HG02870 (cell line): Measurements from ENCODE around the gene CACTIN.
"Not testable (repeated sequence)": the region's sequence is repeated elsewhere in the genome, so short reads cannot be mapped to it uniquely, and the experiment has no call there.

ENCODE experiments used
- ATAC-seq: cut with Tn5 transposase; IDR thresholded peaks from one replicate; pipeline ENCODE4 v1.9.1; 2021; ENCODE audit warnings: mild to moderate bottlenecking, moderate library complexity; ENCODE audit not compliant: unreplicated experiment

CACTIN gene

GRCh38 chr19:3628766-3629165 lies 2.2 kb upstream of the CACTIN start:
- ATAC-seq = not testable (repeated sequence)

DNA sequence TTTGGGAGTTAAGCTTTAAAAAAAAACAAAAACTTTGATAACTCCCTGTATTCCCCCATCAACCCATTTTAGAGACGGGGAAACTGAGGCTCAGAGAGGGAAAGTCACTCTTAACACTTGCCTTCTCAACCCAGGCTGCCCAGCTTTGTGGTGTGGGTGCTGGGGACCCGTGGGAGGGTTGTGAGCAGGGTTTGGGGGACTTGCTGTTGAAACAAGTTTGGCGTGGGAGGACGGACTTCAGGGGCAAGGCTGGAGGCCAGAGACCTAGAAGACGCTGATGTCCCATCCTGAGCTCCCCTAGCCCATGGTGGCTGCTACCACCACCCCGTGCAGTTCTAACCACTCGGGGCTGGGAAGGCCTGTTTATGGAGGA lies 747 bp upstream of the CACTIN start:
- ATAC-seq = no peak

- peak; percentile 7 for ATAC-seq
Observed at GRCh38 chr19:3625996-3626472, 556 bp downstream of the CACTIN start.

- ATAC-seq = no peak
Observed at GRCh38 chr19:3623716-3624115, 2.9 kb downstream of the CACTIN start.

- no peak for ATAC-seq
Observed at GRCh38 chr19:3622224-3622623, 4.4 kb downstream of the CACTIN start.

- no peak for ATAC-seq
Observed at GRCh38 chr19:3621689-3622088, 4.9 kb downstream of the CACTIN start.

DNA sequence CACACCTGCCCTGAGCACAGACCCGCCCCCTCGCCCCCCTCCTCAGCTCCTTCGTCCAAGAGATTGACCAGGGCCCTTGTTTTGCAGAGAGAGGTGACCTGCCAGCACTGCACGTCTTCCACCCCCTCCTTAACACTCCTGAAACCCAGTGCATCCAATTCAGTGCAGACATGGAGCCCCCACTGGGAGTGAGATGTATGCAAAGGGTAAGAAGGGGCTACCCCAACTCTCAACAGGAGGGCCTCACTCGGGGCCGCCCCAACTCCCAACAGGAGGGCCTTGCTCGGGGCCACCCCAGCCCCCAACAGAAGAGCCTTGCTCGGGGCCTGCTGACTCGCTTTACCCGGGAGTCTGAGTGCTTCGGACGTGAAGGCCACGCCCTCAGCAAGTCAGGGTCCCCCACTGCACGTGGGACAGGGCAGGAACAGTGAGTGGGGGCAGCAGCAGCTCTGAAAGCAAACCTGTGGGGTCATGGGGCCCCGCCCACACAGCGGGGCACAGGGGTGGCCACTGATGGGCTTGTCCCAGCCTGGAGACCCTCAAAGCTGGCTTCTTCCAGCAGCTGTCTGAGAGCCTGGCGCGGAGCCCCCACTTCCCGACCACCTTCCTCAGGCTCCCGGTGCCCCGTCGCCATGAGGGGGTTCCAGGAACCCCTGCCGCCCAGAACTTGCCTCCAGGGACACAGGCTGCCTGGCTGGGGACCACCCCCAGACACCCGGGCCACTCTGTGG lies 5.6 kb downstream of the CACTIN start:
- no peak for ATAC-seq

DNA sequence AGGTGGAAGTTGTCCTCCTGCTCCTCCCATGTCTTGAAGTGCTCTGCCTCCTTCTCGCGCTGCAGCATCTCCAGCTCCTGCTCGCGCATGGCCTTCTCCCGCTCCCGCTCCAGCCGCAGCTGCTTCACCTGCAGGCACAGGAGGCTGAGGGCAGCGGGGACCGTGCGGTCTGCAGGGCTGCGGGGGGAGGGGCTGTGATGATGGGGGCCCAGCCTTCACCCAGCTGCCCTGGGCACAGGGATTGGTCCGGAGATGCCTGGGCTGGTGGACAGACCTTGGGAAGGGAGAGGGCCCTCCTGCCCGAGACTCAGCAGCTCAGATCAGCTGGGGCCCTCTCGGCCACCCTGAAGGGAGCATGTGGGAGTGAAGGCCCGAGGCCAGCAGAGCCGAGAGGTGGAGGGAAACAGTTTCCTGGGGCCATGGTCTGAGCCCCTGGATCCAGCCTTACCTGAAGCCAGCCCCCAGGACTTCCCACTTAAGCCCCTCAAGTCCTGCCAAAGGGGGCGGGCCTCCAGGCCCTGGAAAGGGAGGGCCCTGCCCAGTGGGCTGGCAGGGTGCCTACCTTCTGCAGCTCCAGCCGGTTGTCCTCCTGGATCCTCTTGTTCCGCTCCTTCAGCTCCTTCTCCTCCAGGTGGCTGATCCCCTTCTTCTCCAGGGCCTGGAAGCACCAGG lies 6.3 kb downstream of the CACTIN start:
- no peak for ATAC-seq

DNA sequence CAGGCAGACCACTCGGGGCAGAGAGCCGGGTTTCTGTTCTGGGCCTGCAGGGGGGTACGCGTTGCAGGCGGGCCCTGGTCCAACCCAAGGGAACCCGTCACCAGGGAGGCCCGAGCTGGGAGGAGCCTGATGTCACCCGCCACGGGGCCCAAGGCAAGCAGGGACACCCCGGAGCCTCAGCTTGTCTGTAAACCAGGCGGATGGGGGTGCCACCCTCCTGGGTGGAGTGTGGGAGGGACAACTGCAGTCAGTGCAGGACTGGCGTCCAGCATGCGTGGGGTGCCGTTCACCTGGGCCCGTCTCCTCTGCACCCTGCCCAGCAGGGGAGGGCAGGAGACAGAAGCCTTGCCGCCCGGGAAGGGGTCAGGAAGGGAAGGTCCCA lies 7.0 kb downstream of the CACTIN start:
- ATAC-seq = no peak

DNA sequence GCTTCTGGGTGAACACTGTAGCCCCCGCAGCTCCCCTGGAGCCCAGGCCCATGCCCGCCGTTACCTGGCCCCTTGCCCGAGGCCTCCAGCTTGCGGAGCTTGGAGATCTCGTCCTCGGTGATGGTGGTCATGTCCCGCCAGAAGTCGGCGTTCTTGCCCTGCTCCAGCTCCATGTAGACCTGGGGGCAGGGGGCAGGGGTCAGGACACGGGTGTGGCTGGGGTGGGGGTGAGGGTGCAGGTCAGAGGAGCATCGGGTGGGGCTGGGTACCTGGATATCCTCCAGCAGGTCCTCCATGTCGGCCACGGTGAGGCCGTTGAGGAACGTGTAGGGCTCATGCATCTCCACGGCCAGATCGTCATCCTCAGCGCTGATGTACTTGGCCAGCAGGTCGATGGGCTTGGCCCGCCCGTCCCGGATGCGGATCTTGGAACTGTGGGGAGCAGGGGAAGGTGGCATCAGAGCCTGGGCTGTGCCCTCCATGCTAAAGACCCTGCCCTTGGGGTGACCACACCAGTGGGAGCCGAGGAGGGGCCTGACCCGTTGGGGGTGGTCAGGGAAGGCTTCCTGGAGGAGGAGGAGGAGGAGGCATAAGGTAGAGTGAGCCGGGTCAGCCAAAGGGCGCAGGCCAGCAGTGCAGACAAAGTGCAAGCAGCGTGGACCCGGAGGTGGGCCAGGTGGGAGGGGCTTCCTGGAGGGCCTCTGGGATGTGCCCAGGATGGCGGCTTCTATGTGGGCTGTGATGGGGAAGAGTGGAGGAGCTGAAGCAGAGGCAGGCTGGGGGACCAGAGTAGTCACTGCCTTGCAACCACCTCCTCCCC lies 7.6 kb downstream of the CACTIN start:
- no peak for ATAC-seq

DNA sequence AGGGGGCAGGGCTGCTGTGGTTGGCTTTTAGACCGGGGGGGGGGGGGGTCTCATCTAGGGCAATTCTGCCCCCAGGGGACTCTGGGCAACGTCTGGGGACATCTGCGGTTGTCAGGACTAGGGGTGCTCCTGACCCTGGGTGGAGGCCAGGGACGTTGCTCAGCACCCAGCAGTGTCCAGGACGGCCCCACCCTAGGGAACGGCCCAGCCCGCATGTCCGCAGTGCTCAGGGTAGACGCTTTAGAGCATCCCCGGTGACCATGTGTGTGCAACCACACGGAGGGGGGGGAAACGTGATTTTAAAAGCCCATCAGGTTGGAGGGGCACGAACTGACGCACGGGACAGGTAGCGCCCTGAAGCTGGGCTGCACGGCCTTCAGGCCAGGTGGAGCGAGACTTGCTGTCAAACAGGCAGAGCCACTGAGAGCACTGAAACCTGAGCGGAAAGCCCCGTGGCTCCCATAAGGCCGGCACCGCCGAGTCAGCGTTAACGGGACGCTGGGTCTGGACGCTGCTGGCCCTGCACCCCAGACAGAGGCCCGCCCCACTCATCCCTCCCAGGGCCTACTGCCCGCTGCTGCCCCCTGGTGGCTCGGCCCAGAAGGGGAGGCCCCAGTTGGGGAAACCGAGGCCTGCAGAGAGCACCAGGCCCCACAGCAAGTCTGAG lies 8.3 kb downstream of the CACTIN start:
- ATAC-seq = no peak

DNA sequence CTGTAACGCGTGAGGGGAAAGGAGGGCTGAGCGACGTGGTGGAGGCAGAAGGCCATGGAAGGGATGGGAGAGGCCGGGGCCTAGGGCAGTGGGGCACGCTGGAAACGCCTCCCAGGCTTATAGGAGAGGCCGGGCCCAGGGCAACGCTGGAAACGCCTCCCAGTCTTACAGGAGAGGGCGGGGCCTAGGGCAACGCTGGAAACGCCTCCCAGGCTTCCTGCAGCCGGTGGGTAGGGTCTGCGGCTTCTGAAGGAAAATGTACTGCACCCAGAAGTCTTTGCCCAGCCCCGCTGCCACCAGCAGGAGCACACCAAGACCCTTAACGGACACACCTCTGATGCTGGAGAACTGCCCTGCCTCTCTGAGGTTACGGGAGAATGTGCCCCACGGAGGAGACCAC lies 9.1 kb downstream of the CACTIN start:
- ATAC-seq = no peak

DNA sequence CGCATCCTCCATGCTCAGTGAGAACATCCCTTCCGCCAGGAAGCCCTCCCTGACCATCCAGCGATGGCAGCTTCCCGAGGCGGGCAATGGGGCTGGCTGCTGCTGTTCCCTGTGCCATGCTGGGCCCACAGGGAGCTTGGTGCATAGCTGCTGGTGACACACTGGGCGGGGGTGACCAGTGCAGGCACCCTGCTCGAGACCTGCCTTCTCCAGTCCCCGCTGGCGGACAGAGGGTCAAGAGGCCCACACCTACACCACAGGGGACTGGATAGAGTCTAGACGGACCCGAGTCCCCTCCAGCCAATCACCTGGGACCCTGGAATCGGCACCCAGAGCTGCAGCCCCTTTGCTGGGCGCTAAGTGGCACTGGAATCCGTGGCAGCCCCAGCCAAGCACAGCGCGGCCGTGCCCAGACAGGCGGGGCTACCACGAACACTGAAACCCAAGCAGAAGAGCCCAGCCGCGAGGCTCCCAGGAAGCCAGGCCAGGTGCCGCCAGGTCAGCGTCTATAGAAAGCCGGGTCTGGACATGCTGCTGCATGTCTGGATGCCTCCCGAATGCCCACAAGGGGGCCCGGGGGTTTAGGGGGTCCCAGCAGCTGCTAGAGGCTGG lies 11.0 kb downstream of the CACTIN start:
- ATAC-seq = no peak

GRCh38 chr19:3614858-3615505 lies 11.6 kb downstream of the CACTIN start:
- no peak for ATAC-seq

- ATAC-seq = no peak
Observed at GRCh38 chr19:3613818-3614661, 12.6 kb downstream of the CACTIN start.

DNA sequence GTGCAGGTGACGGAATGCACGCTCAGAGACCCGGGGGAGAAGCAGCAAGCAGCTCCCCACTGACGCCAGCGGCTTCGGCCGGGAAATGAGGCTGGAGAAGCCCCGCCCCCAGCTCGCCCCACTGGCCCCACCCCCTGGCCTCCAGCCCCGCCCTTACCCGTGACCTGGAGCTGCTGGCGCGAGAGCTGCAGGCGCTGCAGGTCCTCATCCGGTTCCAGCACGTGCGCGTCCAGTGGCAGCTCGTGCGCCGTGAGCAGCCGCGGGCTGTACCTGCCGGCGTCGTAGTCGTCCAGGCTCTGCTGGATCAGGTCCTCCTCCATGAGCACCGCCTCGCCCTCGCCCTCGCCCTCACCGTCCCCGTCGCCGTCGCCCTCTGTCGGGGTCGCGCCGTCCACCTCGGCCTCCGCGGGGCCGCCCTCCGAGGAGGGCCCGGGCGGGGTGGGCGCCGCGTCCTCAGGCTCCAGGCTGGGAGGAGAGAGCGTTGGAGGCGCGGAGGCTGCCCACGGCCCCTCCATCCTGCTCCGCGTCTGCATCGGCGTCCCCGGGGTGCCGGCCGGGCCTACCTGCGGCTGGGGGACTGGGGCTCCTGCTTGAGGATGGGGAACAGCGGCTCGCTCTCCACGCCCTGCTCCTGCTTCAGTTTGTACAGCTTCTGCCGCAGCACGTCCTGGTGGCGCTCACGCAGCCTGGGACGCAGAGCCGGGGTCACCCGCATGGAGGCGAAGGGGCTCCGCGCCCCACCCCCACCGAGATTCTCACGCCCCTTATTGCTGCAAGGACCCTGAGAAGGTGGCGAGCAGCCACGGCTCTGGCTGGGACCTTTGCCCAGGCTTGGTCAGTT lies 13.5 kb downstream of the CACTIN start:
- no peak for ATAC-seq

GRCh38 chr19:3612330-3612729 lies 14.3 kb downstream of the CACTIN start:
- no peak for ATAC-seq

GRCh38 chr19:3611841-3612240 lies 14.7 kb downstream of the CACTIN start:
- no peak for ATAC-seq
